SK-N-SH (cell line): ENCODE results near the gene CUL3. TPM values are rescaled to one million over a fixed set of nuclear protein-coding genes. Genes with fewer than 3 reads are reported as not detected.
A peak's percentile ranks its signal among the peaks of the same experiment; 100 is the strongest.

Experiments used
- CTCF ChIA-PET: fragments of 300-600, 350-600 bp; formaldehyde crosslinking; extraction: SDS; loops from one replicate; lab custom pipeline; 2021; lab: Yijun Ruan, JAX
- POLR2A ChIA-PET: fragments of 350-600 bp; sonication (Branson Sonifier 250); formaldehyde crosslinking; extraction: SDS; loops from one replicate; lab custom pipeline; 2020; ENCODE audit warnings: antibody characterized with exemption, inconsistent platforms; lab: Yijun Ruan, JAX
- DNase-seq: peaks from one replicate; pipeline ENCODE4 v3.0.0; 2012
- H2AFZ ChIP-seq: fragments of 200-600 bp; sonication (generic); 2 replicates; pipeline ENCODE4 v1.8.1; 2016; ENCODE audit warnings: antibody characterized with exemption, mild to moderate bottlenecking, low read depth
- H3F3A ChIP-seq: fragments of 200-600 bp; sonication (generic); replicated peaks from 2 replicates; pipeline ENCODE3; 2016; ENCODE audit warnings: antibody characterized with exemption, mild to moderate bottlenecking; ENCODE audit not compliant: insufficient read depth
- H3K27ac ChIP-seq, 2 experiments: fragments of 200-500 bp in 1 of 2; fragments of 200-600 bp in 1 of 2; sonication (Bioruptor generic) in 1 of 2; sonication (generic), shearing (Covaris generic) in 1 of 2; 2 replicates each; pipeline versions ENCODE4 v1.5.1 to v1.6.1; 2014 to 2016; ENCODE audit warnings: low read depth in 2 of 2, inconsistent platforms in 1 of 2, low read length in 1 of 2, mild to moderate bottlenecking in 1 of 2, mixed read lengths in 1 of 2
- H3K27me3 ChIP-seq: fragments of 200-600 bp; sonication (generic), shearing (Covaris generic); 2 replicates; pipeline ENCODE4 v1.6.1; 2016; ENCODE audit warnings: mixed run types; ENCODE audit not compliant: insufficient read depth
- H3K36me3 ChIP-seq, 2 experiments: fragments of 200-500 bp in 1 of 2; fragments of 200-600 bp in 1 of 2; sonication (Bioruptor generic) in 1 of 2; sonication (generic) in 1 of 2; replicated peaks in 1 of 2; 2 replicates each; pipeline versions ENCODE3 to v1.5.1; 2014 to 2016; ENCODE audit warnings: low read length in 1 of 2, mild to moderate bottlenecking in 1 of 2; ENCODE audit not compliant: insufficient read depth in 2 of 2, control insufficient read depth in 1 of 2
- H3K4me1 ChIP-seq, 2 experiments: fragments of 200-500 bp in 1 of 2; fragments of 200-600 bp in 1 of 2; sonication (Bioruptor generic) in 1 of 2; sonication (generic), shearing (Covaris generic) in 1 of 2; 2 replicates each; pipeline versions ENCODE4 v1.5.1 to v1.6.1; 2014 to 2016; ENCODE audit warnings: low read depth in 1 of 2, low read length in 1 of 2, mixed run types in 1 of 2; ENCODE audit not compliant: insufficient read depth in 2 of 2, control insufficient read depth in 1 of 2
- H3K4me2 ChIP-seq: fragments of 200-600 bp; sonication (generic), shearing (Covaris generic); 2 replicates; pipeline ENCODE4 v1.6.1; 2017; ENCODE audit warnings: mixed run types
- H3K4me3 ChIP-seq, 2 experiments: fragments of 200-500 bp in 1 of 2; fragments of 200-600 bp in 1 of 2; sonication (Bioruptor generic) in 1 of 2; sonication (generic), shearing (Covaris generic) in 1 of 2; 2 replicates each; pipeline versions ENCODE4 v1.5.1 to v1.8.1; 2014 to 2016; ENCODE audit warnings: low read depth in 2 of 2, inconsistent platforms in 1 of 2, low read length in 1 of 2, mild to moderate bottlenecking in 1 of 2, mixed read lengths in 1 of 2, moderate library complexity in 1 of 2
- H3K79me2 ChIP-seq: fragments of 200-600 bp; sonication (generic); 2 replicates; pipeline ENCODE4 v1.8.1; 2017; ENCODE audit warnings: mild to moderate bottlenecking; ENCODE audit not compliant: insufficient read depth
- H3K9ac ChIP-seq: fragments of 200-600 bp; sonication (generic); 2 replicates; pipeline ENCODE4 v1.6.1; 2017; ENCODE audit warnings: mixed run types
- H3K9me2 ChIP-seq: fragments of 200-600 bp; sonication (generic); 2 replicates; pipeline ENCODE4 v1.6.1; 2017; ENCODE audit warnings: mixed run types
- H3K9me3 ChIP-seq: fragments of 200-600 bp; sonication (generic); 2 replicates; pipeline ENCODE4 v1.6.1; 2017; ENCODE audit warnings: mixed run types, mild to moderate bottlenecking, moderate library complexity
- H4K20me1 ChIP-seq: fragments of 200-600 bp; sonication (generic); 2 replicates; pipeline ENCODE4 v1.6.1; 2017; ENCODE audit warnings: mild to moderate bottlenecking, mixed run types; ENCODE audit not compliant: insufficient read depth
- CTCF ChIP-seq: fragments of 200-600 bp; sonication (generic); IDR thresholded peaks from 2 replicates; pipeline ENCODE4 v1.6.1; 2017; ENCODE audit warnings: antibody characterized with exemption, mild to moderate bottlenecking, moderate library complexity
- FOSL2 ChIP-seq: IDR thresholded peaks from 2 replicates; pipeline ENCODE4 v1.4.0; 2012; ENCODE audit warnings: low read depth, mild to moderate bottlenecking, moderate library complexity, borderline replicate concordance
- FOXM1 ChIP-seq: IDR thresholded peaks from 2 replicates; pipeline ENCODE4 v1.4.0; 2012; ENCODE audit warnings: low read depth, mild to moderate bottlenecking
- GABPA ChIP-seq: IDR thresholded peaks from 2 replicates; pipeline ENCODE4 v1.4.0; 2012; ENCODE audit warnings: low read depth, mild to moderate bottlenecking
- IRF3 ChIP-seq: fragments of 150-350 bp; IDR thresholded peaks from 2 replicates; pipeline ENCODE4 v1.6.1; 2016; ENCODE audit warnings: mild to moderate bottlenecking, low read depth, low read length
- MEF2A ChIP-seq: IDR thresholded peaks from 2 replicates; pipeline ENCODE4 v1.4.0; 2012; ENCODE audit warnings: low read depth, borderline replicate concordance
- PBX3 ChIP-seq: IDR thresholded peaks from 2 replicates; pipeline ENCODE4; 2012
- RAD21 ChIP-seq: IDR thresholded peaks from 2 replicates; pipeline ENCODE4 v1.6.1; 2012; ENCODE audit warnings: mild to moderate bottlenecking, low read length
- RCOR1 ChIP-seq: fragments of 150-350 bp; IDR thresholded peaks from 2 replicates; pipeline ENCODE4 v1.6.1; 2017; ENCODE audit warnings: antibody characterized with exemption, low read length
- REST ChIP-seq: IDR thresholded peaks from 2 replicates; pipeline ENCODE4 v1.6.1; 2012; ENCODE audit warnings: mild to moderate bottlenecking, low read depth, low read length, moderate library complexity
- SIN3A ChIP-seq: IDR thresholded peaks from 2 replicates; pipeline ENCODE4 v1.6.1; 2012; ENCODE audit warnings: low read depth, mild to moderate bottlenecking, low read length, moderate library complexity, borderline replicate concordance
- TEAD4 ChIP-seq: IDR thresholded peaks from 2 replicates; pipeline ENCODE4 v1.4.0; 2012; ENCODE audit warnings: mild to moderate bottlenecking, borderline replicate concordance; ENCODE audit not compliant: insufficient read depth
- YY1 ChIP-seq: IDR thresholded peaks from 2 replicates; pipeline ENCODE4 v1.4.0; 2012; ENCODE audit warnings: low read depth, mild to moderate bottlenecking
- ZBTB33 ChIP-seq: IDR thresholded peaks from 2 replicates; pipeline ENCODE4 v1.4.0; 2012; ENCODE audit warnings: low read depth, borderline replicate concordance
- WGBS: methylation state at CpG from one replicate; pipeline ENCODE4 v1.1.6; 2017; ENCODE audit warnings: low lambda C conversion rate; 5-methylcytosine and 5-hydroxymethylcytosine counted together
- polyA plus RNA-seq, 3 experiments: library from polyadenylated mRNA; depleted of rRNA; stranded (reverse); fragments of >200 nt; gene quantifications; 2 replicates each; pipeline ENCODE4 v1.2.3, GENCODE V29; 2012

CUL3 gene
- polyA plus RNA-seq, 1 of the 3 experiments (the other 2 are of a cell fraction) = 17.3 TPM

GRCh38 chr2:224562831-224563230 lies 22.3 kb downstream of the CUL3 start (continued):
- TF ChIP-seq IRF3 = no peak
- no peak for TF ChIP-seq YY1
- no peak for TF ChIP-seq MEF2A
- TF ChIP-seq TEAD4 = no peak
- no peak for TF ChIP-seq SIN3A
- peak; percentile 30; the same call in 1 of the 2 replicates for TF ChIP-seq PBX3
- no peak for TF ChIP-seq FOSL2
- no peak for TF ChIP-seq GABPA

GRCh38 chr2:224561234-224562005 lies 23.7 kb downstream of the CUL3 start:
- no peak overlapping the region for H3K4me2 ChIP-seq
- peaks cover 12 to 23% of the 10 kb centered on the region in 2 experiments for H3K36me3 ChIP-seq
- no peak overlapping the region for H3K27ac ChIP-seq
- peaks cover 88% of the 10 kb centered on the region for H4K20me1 ChIP-seq
- TF ChIP-seq RAD21 (no peak), RCOR1 (no peak), PBX3 (no peak), GABPA (no peak), FOXM1 (no peak), CTCF (no peak), ZBTB33 (no peak), REST (no peak), YY1 (no peak)
- H3K4me1 ChIP-seq = peaks cover 0 to 6% of the 10 kb centered on the region in 2 experiments; a peak in 2 of 4 replicates
- H3K9me3 ChIP-seq = no peaks in the 10 kb centered on the region
- WGBS = 91% methylated on average over 7 of the region's 7 CpGs
- CTCF ChIA-PET = interaction anchor here (1.2 kb wide), 1 partner anchor 89 kb away, joined by 4 read pairs; no protein-coding TSS in a partner anchor
- no peak overlapping the region for H3K9ac ChIP-seq
- H3K4me3 ChIP-seq = no peak overlapping the region
- POLR2A ChIA-PET = no interaction called here
- peaks cover 6% of the 10 kb centered on the region for H3F3A ChIP-seq
- H3K79me2 ChIP-seq = peaks cover 98% of the 10 kb centered on the region
- no peak overlapping the region for H2AFZ ChIP-seq
- H3K27me3 ChIP-seq = no peaks in the 10 kb centered on the region
- no peaks in the 10 kb centered on the region for H3K9me2 ChIP-seq
- DNase-seq = no peak
